Activated CD8-positive, alpha-beta memory T cell treated with anti-CD3 and anti-CD28 coated beads for 24 hours (primary cell): ENCODE results near the gene FAF1.
"Not testable (repeated sequence)": the region's sequence is repeated elsewhere in the genome, so short reads cannot be mapped to it uniquely, and the experiment has no call there.

Experiments used
- DNase-seq: peaks from one replicate; pipeline ENCODE4 v3.0.0-alpha.2; 2020

Gene FAF1

DNA sequence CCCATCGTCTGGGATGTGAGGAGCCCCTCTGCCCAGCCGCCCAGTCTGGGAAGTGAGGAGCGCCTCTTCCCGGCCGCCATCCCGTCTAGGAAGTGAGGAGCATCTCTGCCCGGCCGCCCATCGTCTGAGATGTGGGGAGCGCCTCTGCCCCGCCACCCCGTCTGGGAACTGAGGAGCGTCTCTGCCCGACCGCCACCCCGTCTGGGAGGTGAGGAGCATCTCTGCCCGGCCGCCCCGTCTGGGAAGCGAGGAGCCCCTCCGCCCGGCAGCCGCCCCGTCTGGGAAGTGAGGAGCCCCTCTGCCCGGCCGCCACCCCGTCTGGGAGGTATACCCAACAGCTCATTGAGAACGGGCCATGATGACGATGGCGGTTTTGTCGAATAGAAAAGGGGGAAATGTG lies 7.5 kb downstream of the FAF1 start:
- DNase-seq = not testable (repeated sequence)

DNA sequence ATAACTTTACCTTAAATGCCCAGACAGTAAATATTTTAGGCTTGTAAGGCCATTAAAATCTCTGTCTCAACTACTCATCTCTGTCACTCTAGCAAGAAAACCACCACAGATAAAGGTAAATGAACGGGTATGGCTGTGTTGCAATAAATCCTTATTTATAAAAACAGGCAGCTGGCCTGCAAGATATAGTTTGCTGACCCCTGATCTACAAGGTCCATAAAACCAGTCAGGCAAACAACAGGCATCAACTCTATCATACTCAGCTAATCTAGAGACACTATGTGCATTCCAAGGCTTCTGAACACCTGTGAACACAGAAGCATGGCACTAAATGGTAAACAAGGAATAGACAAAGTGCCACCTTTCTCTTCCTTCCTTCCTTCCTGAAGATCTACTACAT lies 9.7 kb downstream of the FAF1 start:
- DNase-seq = no peak

GRCh38 chr1:50949286-50949982 lies 10.6 kb downstream of the FAF1 start:
- DNase-seq = no peak

DNA sequence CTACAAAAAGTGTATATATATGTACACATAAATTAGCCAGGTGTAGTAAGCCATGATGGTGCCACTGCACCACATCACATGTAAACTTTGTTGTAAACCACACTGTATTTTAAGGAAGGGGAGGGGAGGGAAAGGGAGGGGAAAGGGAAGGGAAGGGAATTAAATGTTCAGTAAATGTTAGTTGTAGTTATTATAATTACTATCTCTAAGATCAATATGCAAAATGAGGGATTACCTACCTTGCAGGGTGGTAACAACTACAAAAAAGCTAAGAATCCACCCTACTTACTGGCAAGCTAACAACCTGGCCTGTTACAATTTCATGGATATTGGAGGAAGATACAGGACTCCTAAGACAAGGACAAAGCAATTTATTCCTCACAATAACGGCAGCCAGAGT lies 17.7 kb downstream of the FAF1 start:
- DNase-seq = no peak

DNA sequence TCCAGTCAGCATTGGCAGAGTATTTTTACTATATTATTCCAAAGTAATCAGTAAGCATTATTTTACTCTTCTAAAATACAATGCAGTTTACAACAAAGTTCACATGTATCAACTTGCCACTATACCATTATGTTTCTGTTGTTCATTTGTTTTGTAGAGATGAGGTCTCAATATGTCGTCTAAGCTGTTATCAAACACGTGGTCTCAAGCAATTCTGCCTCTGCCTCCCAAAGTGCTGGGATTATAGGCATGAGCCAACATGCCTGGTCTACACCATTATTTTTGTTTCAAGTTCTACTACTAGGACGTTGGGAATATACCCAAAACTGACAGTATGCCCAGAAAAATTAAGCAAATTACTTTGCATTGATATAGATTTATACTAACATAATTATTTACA lies 19.8 kb downstream of the FAF1 start:
- DNase-seq = no peak

GRCh38 chr1:50936321-50936720 lies 23.7 kb downstream of the FAF1 start:
- no peak for DNase-seq

DNA sequence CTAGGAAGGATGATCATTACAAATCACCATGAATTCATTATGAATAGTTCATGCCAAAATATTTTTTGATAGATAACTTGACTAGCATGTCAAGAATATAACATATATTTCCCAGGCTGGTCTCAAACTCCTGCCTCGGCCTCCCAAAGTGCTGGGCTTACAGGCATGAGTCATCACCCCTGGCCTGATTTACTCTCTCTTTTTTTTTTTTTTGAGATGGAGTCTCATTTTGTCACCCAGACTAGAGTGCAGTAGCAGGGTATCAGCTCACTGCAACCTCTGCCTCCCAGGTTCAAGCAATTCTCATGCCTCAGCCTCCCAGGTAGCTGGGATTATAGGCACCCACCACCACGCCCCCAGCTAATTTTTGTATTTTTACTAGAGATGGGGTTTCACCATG lies 24.8 kb downstream of the FAF1 start:
- not testable (repeated sequence) for DNase-seq

- no peak for DNase-seq
Observed at GRCh38 chr1:50934838-50935237, 25.2 kb downstream of the FAF1 start.

GRCh38 chr1:50933770-50934169 lies 26.3 kb downstream of the FAF1 start:
- DNase-seq = not testable (repeated sequence)

DNA sequence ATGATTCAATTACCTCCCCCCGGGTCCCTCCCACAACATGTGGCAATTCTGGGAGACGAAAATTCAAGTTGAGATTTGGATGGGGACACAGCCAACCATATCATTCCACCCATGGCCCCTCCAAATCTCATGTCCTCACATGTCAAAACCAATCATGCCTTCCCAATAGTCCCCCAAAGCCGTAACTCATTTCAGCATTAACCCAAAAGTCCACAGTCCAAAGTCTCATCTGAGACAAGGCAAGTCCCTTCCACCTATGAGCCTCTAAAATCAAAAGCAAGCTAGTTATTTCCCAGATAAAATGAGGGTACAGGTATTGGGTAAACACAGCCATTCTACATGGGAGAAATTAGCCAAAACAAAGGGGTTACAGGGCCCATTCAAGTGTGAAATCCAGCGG lies 28.0 kb downstream of the FAF1 start:
- not testable (repeated sequence) for DNase-seq

DNA sequence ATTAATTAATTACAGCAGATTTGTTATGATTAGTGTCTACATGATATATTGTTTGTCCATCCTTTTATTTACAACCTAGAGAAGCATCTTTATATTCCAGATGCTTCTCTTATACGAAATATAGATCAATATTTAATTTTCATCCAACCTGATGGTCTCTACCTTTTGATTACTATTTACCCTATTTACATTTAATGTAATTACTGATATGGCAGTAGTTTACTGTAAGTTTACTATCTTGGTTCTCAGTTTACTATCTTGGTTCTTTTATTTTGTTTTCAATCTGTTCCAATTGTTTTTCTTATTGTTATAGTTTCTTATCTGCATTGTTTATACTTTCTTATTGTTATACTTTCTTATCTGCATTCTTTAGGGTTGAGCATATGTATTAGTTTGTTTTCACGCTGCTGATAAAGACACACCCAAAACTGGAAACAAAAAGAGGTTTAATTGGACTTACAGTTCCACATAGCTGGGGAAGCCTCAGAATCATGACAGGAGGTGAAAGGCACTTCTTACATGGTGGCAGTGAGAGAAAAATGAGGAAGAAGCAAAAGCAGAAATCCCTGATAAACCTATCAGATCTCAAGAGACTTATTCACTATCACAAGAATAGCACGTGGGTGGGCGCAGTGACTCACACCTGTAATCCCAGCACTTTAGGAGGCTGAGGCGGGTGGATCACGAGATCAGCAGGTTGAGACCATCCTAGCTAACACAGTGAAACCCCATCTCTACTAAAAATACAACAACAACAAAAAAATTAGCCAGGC lies 28.9 kb downstream of the FAF1 start:
- no peak for DNase-seq

DNA sequence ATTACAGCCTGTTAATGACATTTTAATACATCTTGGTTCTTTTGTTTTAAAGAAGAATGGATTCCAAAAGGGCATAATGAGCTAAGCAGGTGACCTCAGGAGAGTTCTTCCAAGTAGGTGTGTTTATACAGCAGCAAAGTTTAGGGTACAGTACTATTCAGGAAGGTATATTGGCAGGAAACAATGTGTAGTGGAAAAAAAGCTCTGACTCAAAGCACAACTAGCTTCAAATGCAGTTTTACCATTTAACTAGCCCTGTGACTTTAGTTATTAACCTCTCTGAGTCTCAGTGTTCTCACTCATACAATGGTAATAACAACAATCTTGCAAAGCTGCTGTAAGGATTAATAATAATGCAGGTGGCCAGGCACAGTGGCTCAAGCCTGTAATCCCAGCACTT lies 29.9 kb downstream of the FAF1 start:
- no peak for DNase-seq

GRCh38 chr1:50929376-50929958 lies 30.6 kb downstream of the FAF1 start:
- DNase-seq = no peak

DNA sequence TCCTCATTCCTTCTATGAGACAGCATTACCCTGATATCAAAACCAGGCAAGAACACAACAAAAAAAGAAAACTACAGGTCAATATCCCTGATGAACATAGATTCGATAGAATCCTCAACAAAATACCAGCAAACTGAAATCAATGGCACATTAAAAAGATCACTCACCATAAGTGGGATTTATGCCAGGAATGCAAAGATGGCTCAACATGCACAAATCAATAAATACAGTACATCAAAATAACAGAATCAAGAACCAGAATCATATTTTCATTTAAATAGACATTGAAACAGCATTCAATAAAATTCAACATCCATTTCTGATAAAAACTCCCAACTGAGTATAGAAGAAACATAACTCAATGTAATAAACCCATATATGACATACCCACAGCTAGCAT lies 36.5 kb downstream of the FAF1 start:
- DNase-seq = no peak

- no peak for DNase-seq
Observed at GRCh38 chr1:50921029-50921428, 39.0 kb downstream of the FAF1 start.

DNA sequence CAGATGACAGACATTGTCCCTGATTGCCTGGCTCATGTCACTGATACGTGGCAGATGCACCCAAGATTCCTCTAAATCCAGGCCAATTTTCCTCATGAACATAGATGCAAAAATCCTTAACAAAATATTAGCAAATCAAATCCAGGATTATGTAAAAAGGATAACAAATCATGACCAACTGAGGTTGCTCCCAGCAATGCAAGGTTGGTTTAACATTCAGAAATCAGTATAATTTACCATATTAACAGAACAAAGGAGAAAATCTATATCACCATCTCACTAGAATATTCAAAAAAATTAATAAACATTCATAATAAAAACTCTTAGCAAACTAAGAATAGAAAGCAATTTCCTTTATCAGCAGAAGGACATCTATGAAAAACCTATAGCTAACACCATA lies 39.7 kb downstream of the FAF1 start:
- no peak for DNase-seq

GRCh38 chr1:50917138-50918137 lies 42.6 kb downstream of the FAF1 start:
- no peak for DNase-seq

- no peak for DNase-seq
Observed at GRCh38 chr1:50915621-50916020, 44.4 kb downstream of the FAF1 start.

- DNase-seq = no peak
Observed at GRCh38 chr1:50913954-50914353, 46.1 kb downstream of the FAF1 start.

DNA sequence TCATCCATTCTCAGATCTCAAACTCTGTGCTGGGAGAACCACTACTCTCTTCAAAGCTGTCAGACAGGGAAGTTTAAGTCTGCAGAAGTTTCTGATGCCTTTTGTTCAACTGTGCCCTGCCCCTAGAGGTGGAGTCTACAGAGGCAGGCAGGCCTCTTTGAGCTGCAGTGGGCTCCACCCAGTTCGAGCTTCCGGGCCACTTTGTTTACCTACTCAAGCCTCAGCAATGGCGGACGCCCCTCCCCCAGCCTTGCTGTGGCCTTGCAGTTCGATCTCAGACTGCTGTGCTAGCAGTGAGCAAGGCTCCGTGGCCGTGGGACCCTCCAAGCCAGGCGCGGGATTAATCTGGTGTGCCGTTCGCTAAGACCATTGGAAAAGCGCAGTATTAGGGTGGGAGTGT lies 49.7 kb downstream of the FAF1 start:
- not testable (repeated sequence) for DNase-seq

DNA sequence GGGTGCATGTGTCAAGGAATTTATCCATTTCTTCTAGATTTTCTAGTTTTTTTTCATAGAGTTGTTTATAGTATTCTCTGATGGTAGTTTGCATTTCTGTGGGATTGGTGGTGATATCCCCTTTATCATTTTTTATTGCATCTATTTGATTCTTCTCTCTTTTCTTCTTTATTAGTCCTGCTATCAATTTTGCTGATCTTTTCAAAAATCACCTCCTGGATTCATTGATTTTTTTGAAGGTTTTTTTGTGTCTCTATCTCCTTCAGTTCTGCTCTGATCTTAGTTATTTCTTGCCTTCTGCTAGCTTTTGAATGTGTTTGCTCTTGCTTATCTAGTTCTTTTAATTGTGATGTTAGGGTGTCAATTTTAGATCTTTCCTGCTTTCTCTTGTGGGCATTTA lies 52.5 kb downstream of the FAF1 start:
- DNase-seq = not testable (repeated sequence)

DNA sequence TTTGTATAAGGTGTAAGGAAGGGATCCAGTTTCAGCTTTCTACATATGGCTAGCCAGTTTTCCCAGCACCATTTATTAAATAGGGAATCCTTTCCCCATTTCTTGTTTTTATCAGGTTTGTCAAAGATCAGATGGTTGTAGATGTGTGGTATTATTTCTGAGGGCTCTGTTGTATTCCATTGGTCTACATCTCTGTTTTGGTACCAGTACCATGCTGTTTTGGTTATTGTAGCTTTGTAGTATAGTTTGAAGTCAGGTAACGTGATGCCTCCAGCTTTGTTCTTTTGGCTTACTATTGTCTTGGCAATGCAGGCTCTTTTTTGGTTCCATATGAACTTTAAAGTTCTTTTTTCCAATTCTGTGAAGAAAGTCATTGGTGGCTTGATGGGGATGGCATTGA lies 54.0 kb downstream of the FAF1 start:
- not testable (repeated sequence) for DNase-seq

DNA sequence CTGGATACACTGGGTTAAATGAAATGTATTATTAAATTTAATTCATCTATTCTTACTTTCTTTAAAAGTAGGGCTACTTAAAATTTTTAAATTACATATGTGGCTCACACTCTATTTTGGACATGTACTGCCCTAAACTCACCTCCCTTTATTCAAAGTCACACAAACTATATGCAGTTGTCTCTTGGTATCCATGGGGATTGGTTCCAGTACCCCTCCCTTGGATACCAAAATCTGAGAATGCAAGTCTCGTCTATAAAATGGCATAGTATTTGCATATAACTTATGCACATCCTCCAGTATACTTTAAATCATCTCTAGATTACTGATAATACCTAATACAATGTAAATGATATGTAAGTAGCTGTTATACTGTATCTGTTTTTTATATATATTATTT lies 57.6 kb downstream of the FAF1 start:
- DNase-seq = no peak
